LNCaP clone FGC (cell line): ENCODE results near the gene CDYL2.

Source experiments
- DNase-seq: peaks from one replicate; pipeline ENCODE4 v3.0.0-alpha.2; 2011; ENCODE audit warnings: low read depth
- H3K4me3 ChIP-seq: 2 replicates; pipeline ENCODE4 v1.5.1; 2011; ENCODE audit warnings: mild to moderate bottlenecking, low read depth, low read length, control low read depth
- TF ChIP-seq, protein P1 (sequence below): IDR thresholded peaks from 2 replicates; pipeline ENCODE4 v1.5.1; 2012; ENCODE audit warnings: mild to moderate bottlenecking; ENCODE audit not compliant: control insufficient read depth, insufficient read depth; ENCODE audit errors: extremely low read depth

The CDYL2 gene

DNA sequence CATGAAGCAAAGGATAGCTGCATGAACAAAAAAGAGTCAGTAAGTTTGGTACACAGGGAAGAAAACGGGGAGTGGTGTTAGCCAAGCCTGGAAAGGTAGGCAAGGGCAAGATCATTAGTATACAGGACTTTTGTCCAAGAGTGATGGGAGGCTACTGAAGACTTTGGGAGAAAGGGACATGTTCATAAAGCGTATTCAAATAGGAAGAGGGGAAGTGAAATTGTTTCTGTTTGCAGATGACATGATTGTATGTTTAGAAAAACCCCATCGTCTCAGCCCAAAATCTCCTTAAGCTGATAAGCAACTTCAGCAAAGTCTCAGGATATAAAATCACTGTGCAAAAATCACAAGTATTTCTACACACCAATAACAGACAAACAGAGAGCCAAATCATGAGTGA is 19.4 kb downstream of the CDYL2 start:
- no peak overlapping the region for H3K4me3 ChIP-seq
- no peak for DNase-seq
- TF ChIP-seq, protein P1, sequence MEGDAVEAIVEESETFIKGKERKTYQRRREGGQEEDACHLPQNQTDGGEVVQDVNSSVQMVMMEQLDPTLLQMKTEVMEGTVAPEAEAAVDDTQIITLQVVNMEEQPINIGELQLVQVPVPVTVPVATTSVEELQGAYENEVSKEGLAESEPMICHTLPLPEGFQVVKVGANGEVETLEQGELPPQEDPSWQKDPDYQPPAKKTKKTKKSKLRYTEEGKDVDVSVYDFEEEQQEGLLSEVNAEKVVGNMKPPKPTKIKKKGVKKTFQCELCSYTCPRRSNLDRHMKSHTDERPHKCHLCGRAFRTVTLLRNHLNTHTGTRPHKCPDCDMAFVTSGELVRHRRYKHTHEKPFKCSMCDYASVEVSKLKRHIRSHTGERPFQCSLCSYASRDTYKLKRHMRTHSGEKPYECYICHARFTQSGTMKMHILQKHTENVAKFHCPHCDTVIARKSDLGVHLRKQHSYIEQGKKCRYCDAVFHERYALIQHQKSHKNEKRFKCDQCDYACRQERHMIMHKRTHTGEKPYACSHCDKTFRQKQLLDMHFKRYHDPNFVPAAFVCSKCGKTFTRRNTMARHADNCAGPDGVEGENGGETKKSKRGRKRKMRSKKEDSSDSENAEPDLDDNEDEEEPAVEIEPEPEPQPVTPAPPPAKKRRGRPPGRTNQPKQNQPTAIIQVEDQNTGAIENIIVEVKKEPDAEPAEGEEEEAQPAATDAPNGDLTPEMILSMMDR = no peak

GRCh38 chr16:80778703-80779102 is 25.7 kb downstream of the CDYL2 start:
- DNase-seq = no peak
- TF ChIP-seq, protein P1 = no peak
- H3K4me3 ChIP-seq = no peak overlapping the region

DNA sequence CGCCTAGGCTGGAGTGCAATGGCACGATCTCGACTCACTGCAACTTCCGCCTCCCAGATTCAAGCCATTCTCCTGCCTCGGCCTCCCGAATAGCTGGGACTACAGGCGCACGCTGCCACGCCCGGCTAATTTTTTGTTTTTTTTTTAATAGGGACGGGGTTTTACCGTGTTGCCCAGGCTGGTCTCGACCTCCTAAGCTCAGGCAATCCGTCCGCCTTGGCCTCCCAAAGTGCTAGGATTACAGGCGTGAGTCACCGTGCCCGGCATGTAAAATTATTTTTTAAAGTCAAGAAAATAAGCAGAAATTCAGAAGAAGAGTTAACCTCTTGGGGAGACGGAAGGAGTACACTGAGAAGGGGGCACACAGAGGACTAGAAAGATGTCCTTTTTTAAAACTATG is 27.5 kb downstream of the CDYL2 start:
- DNase-seq = no peak
- no peak overlapping the region for H3K4me3 ChIP-seq
- TF ChIP-seq, protein P1 = no peak

DNA sequence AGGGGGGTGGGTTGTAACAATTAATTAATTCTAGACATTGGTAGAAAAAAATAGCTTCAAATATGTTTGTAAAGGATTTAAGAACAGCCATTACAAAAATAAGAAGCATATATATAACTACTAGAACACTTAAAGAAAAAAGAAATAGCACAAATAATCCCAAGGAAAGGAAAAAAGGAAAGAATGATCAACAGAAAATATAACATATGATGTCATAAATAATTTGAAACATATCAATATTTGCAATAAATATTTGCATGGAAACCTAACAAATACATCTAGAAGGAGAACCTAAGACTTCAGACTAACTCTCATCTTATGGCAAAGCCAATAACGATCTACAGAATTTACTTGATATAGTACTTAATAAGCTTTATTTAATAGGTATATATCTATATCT is 28.9 kb downstream of the CDYL2 start:
- H3K4me3 ChIP-seq = no peak overlapping the region
- no peak for DNase-seq
- TF ChIP-seq, protein P1 = no peak

DNA sequence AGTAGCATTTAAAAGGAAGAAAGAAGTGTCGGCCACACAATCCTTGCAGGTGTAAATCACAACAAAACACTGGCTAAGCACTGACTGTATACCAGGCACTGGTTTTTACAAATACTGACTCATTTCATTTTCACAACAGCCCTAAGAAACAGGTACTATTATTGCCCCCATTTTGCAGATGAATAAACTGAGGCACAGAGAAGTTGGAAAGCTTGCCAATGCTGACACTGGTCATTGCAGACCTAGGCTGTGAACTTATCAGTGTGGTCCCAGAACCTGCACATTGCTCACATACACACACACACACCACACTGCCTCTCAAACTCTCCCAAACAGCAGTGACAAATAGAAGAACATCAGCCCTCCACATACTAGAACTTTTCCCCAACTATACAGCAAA is 37.6 kb downstream of the CDYL2 start:
- no peak for DNase-seq
- no peak overlapping the region for H3K4me3 ChIP-seq
- TF ChIP-seq, protein P1 = no peak

GRCh38 chr16:80759419-80760162 is 44.8 kb downstream of the CDYL2 start:
- DNase-seq = no peak
- TF ChIP-seq, protein P1 = no peak
- H3K4me3 ChIP-seq = no peak overlapping the region

- DNase-seq = no peak
- TF ChIP-seq, protein P1 = no peak
- no peak overlapping the region for H3K4me3 ChIP-seq
These were observed 49.9 kb downstream of the CDYL2 start for GRCh38 chr16:80754476-80754875.
